Left renal cortex interstitium (tissue), 4 donors: ENCODE results near the gene UBE2J1. TPM values are rescaled to one million over a fixed set of nuclear protein-coding genes. Genes with fewer than 3 reads are reported as not detected.
"Not testable (repeated sequence)": the region's sequence is repeated elsewhere in the genome, so short reads cannot be mapped to it uniquely, and the experiment has no call there.

Experiments
- DNase-seq, 4 donors: peaks; one replicate each; pipeline ENCODE4 v3.0.0-alpha.2; 2013; ENCODE audit warnings: low read depth in 4 of 4, low spot score in 2 of 4, missing footprints in 1 of 4
- polyA plus RNA-seq, 4 donors: library from polyadenylated mRNA; unstranded; fragments of 120-200 nt; gene quantifications; one replicate each; pipeline ENCODE4 v1.2.1, GENCODE V29; 2013; ENCODE audit not compliant: insufficient read length in 4 of 4

The UBE2J1 gene
- polyA plus RNA-seq, 4 donors, result 51.4 to 63.6 (median 57.5) TPM

- no peak for DNase-seq
Measured at GRCh38 chr6:89295981-89296380, 56.5 kb downstream of the UBE2J1 start.

GRCh38 chr6:89295116-89295515 lies 57.4 kb downstream of the UBE2J1 start:
- not testable (repeated sequence) for DNase-seq

- no peak for DNase-seq
Measured at GRCh38 chr6:89291256-89291819, 61.2 kb downstream of the UBE2J1 start.

GRCh38 chr6:89290401-89291155 lies 61.9 kb downstream of the UBE2J1 start:
- no peak for DNase-seq

- no peak for DNase-seq
Measured at GRCh38 chr6:89289710-89290109, 62.8 kb downstream of the UBE2J1 start.

GRCh38 chr6:89287351-89288028 lies 65.0 kb downstream of the UBE2J1 start:
- no peak for DNase-seq

GRCh38 chr6:89286516-89286915 lies 66.0 kb downstream of the UBE2J1 start:
- DNase-seq, result no peak

- DNase-seq, result no peak
Measured at GRCh38 chr6:89284963-89285735, 67.4 kb downstream of the UBE2J1 start.

GRCh38 chr6:89284081-89284480 lies 68.4 kb downstream of the UBE2J1 start:
- DNase-seq, result no peak

- no peak for DNase-seq
Measured at GRCh38 chr6:89282749-89283148, 69.8 kb downstream of the UBE2J1 start.

- DNase-seq, result no peak
Measured at GRCh38 chr6:89281779-89282246, 70.7 kb downstream of the UBE2J1 start.

GRCh38 chr6:89278956-89279355 lies 73.6 kb downstream of the UBE2J1 start:
- DNase-seq, result no peak

Other genes with a start within 250 kb of the UBE2J1 start
- gene SRSF12, start 234.7 kb downstream of the UBE2J1 start, polyA plus RNA-seq, result 10 to 100 TPM; 11.8 to 24.1 (median 15.7) TPM
- 10 to 100 TPM; 29.1 to 48.0 (median 32.9) TPM for gene PM20D2, start 206.7 kb downstream of the UBE2J1 start, polyA plus RNA-seq
- 1 to 10 TPM; 1.3 to 2.8 (median 1.9) TPM for gene GABRR1, start 135.4 kb downstream of the UBE2J1 start, polyA plus RNA-seq
- 1 to 10 TPM in 3 of 4 donors, under 1 TPM in 1; 0.93 to 3.3 (median 1.9) TPM for gene GABRR2, start 37.4 kb downstream of the UBE2J1 start, polyA plus RNA-seq
- gene RRAGD, start 59.6 kb upstream of the UBE2J1 start, polyA plus RNA-seq, result 10 to 100 TPM; 29.9 to 37.3 (median 34.5) TPM
- 10 to 100 TPM; 20.3 to 45.0 (median 30.3) TPM for gene ANKRD6, start 80.4 kb upstream of the UBE2J1 start, polyA plus RNA-seq